Measurements from ENCODE around the gene HOXD9.

- TF ChIP-seq CTCF (conservative IDR thresholded peaks at IDR 0.05) (no peak), EZH2 (IDR thresholded peaks at IDR 0.05; ENCODE audit: low read depth) (no peak)
Observed at GRCh38 chr2:176076063-176076462, 46.5 kb upstream of the HOXD9 start.

Measured in PC-9 (cell line).